Ishikawa (cell line): Measurements from ENCODE around the gene CDH23.

ENCODE experiments used
- CEBPB ChIP-seq: IDR thresholded peaks from 2 replicates; pipeline ENCODE4 v1.6.1; 2012
- EGR1 ChIP-seq: IDR thresholded peaks from 2 replicates; pipeline ENCODE4 v1.6.1; 2012
- EP300 ChIP-seq: IDR thresholded peaks from 2 replicates; pipeline ENCODE4 v1.6.1; 2012; ENCODE audit warnings: borderline replicate concordance
- FOXM1 ChIP-seq: IDR thresholded peaks from 2 replicates; pipeline ENCODE4 v1.6.1; 2012; ENCODE audit warnings: low read depth, borderline replicate concordance
- MAX ChIP-seq: IDR thresholded peaks from 2 replicates; pipeline ENCODE4 v1.6.1; 2012
- NFIC ChIP-seq: IDR thresholded peaks from 2 replicates; pipeline ENCODE4 v1.6.1; 2012
- RAD21 ChIP-seq: IDR thresholded peaks from 2 replicates; pipeline ENCODE4 v1.6.1; 2012; ENCODE audit warnings: low read depth
- TAF1 ChIP-seq: IDR thresholded peaks from 2 replicates; pipeline ENCODE4 v1.6.1; 2012; ENCODE audit warnings: low read depth, mild to moderate bottlenecking
- TCF12 ChIP-seq: IDR thresholded peaks from 2 replicates; pipeline ENCODE4 v1.6.1; 2012; ENCODE audit warnings: low read depth
- YY1 ChIP-seq: IDR thresholded peaks from 2 replicates; pipeline ENCODE4 v1.6.1; 2012; ENCODE audit warnings: low read depth
- ZBTB7A ChIP-seq: IDR thresholded peaks from 2 replicates; pipeline ENCODE4 v1.6.1; 2012; ENCODE audit warnings: low read depth
- TF ChIP-seq, protein P1 (sequence below): IDR thresholded peaks from 2 replicates; pipeline ENCODE4 v1.6.1; 2012; ENCODE audit warnings: low read depth, mild to moderate bottlenecking

DNA sequence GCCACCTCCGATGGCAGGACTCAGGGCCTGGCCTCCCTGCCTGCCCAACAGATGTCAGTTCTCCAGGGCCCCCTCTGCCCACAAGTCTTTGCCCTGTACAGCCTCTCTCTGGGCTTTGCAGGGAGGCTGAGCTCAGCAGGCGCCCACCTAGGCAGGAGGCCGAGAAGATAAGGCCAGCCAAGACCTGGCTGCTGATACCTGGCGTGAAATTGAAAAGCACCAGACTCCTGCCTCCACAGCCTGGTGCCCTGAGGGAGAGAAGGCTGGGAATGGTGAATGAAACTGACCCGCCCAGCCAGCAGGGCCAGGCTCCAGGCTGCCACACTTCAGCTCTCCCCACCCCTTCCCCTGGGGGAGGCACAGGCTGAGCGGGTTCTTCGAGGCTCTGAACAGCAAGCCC lies 145.8 kb downstream of the CDH23 start:
- TF ChIP-seq NFIC (no peak), EP300 (no peak), TAF1 (no peak), MAX (no peak), YY1 (no peak), CEBPB (no peak), FOXM1 (no peak), TCF12 (no peak), RAD21 (no peak), EGR1 (no peak), ZBTB7A (no peak)
- TF ChIP-seq, protein P1, sequence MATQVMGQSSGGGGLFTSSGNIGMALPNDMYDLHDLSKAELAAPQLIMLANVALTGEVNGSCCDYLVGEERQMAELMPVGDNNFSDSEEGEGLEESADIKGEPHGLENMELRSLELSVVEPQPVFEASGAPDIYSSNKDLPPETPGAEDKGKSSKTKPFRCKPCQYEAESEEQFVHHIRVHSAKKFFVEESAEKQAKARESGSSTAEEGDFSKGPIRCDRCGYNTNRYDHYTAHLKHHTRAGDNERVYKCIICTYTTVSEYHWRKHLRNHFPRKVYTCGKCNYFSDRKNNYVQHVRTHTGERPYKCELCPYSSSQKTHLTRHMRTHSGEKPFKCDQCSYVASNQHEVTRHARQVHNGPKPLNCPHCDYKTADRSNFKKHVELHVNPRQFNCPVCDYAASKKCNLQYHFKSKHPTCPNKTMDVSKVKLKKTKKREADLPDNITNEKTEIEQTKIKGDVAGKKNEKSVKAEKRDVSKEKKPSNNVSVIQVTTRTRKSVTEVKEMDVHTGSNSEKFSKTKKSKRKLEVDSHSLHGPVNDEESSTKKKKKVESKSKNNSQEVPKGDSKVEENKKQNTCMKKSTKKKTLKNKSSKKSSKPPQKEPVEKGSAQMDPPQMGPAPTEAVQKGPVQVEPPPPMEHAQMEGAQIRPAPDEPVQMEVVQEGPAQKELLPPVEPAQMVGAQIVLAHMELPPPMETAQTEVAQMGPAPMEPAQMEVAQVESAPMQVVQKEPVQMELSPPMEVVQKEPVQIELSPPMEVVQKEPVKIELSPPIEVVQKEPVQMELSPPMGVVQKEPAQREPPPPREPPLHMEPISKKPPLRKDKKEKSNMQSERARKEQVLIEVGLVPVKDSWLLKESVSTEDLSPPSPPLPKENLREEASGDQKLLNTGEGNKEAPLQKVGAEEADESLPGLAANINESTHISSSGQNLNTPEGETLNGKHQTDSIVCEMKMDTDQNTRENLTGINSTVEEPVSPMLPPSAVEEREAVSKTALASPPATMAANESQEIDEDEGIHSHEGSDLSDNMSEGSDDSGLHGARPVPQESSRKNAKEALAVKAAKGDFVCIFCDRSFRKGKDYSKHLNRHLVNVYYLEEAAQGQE, result no peak
